ENCODE measurements around the gene TAPBPL. TPM values are rescaled to one million over a fixed set of nuclear protein-coding genes. Genes with fewer than 3 reads are reported as not detected.
"Not testable (repeated sequence)": the region's sequence is repeated elsewhere in the genome, so short reads cannot be mapped to it uniquely, and the experiment has no call there.

The TAPBPL gene
- total RNA-seq, 1 donor = 13.8 TPM

DNA sequence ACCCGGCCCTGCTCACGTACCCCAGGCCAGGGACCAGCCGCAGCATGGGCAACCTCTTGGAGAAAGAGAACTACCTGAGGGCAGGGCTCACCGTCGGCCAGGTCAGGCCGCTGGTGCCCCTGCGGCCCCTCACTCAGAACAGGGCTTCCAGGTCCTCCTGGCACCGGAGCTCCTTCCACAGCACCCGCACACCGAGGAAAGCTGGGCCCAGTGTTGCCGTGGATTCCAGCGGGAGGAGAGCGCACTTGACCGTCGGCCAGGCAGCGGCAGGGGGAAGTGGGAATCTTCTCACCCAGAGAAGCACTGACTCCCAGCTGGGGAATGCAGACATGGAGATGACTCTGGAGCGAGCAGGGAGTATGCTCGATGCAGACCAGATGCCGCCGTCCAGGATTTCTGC is 26.6 kb downstream of the TAPBPL start:
- TF ChIP-seq, protein P1, sequence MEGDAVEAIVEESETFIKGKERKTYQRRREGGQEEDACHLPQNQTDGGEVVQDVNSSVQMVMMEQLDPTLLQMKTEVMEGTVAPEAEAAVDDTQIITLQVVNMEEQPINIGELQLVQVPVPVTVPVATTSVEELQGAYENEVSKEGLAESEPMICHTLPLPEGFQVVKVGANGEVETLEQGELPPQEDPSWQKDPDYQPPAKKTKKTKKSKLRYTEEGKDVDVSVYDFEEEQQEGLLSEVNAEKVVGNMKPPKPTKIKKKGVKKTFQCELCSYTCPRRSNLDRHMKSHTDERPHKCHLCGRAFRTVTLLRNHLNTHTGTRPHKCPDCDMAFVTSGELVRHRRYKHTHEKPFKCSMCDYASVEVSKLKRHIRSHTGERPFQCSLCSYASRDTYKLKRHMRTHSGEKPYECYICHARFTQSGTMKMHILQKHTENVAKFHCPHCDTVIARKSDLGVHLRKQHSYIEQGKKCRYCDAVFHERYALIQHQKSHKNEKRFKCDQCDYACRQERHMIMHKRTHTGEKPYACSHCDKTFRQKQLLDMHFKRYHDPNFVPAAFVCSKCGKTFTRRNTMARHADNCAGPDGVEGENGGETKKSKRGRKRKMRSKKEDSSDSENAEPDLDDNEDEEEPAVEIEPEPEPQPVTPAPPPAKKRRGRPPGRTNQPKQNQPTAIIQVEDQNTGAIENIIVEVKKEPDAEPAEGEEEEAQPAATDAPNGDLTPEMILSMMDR (IDR thresholded peaks at IDR 0.05; ENCODE audit: extremely low read depth, low read depth, low read length) = no peak
- no peaks in the 10 kb centered on the region for H3K79me2 ChIP-seq (ENCODE audit: insufficient read depth, low read length)
- H4K20me1 ChIP-seq (ENCODE audit: insufficient read depth, low read length) = no peaks in the 10 kb centered on the region
- H3K4me3 ChIP-seq (ENCODE audit: insufficient read depth, low read length) = no peak overlapping the region
- H2AFZ ChIP-seq (ENCODE audit: low read length) = no peak overlapping the region
- no peak overlapping the region for H3K27ac ChIP-seq (ENCODE audit: low read depth, low read length)
- no peak for DNase-seq (ENCODE audit: insufficient read length, low spot score, missing footprints)
- no peaks in the 10 kb centered on the region for H3K36me3 ChIP-seq (ENCODE audit: insufficient read depth, low read length)
- H3K9me3 ChIP-seq (ENCODE audit: low read depth, low read length) = no peaks in the 10 kb centered on the region
- H3K27me3 ChIP-seq (ENCODE audit: insufficient read depth, low read length) = peaks cover 5% of the 10 kb centered on the region
- no peak overlapping the region for H3K4me2 ChIP-seq (ENCODE audit: insufficient read depth, low read length)
- H3K4me1 ChIP-seq (ENCODE audit: insufficient read depth, low read length) = peaks cover 6% of the 10 kb centered on the region

GRCh38 chr12:6488240-6488639 is 36.4 kb downstream of the TAPBPL start:
- no peak overlapping the region for H2AFZ ChIP-seq (ENCODE audit: low read length)
- peaks cover 13% of the 10 kb centered on the region for H3K79me2 ChIP-seq (ENCODE audit: insufficient read depth, low read length)
- H3K36me3 ChIP-seq (ENCODE audit: insufficient read depth, low read length) = peaks cover 10% of the 10 kb centered on the region
- no peak overlapping the region for H3K27ac ChIP-seq (ENCODE audit: low read depth, low read length)
- DNase-seq (ENCODE audit: insufficient read length, low spot score, missing footprints) = no peak
- H4K20me1 ChIP-seq (ENCODE audit: insufficient read depth, low read length) = no peaks in the 10 kb centered on the region
- H3K27me3 ChIP-seq (ENCODE audit: insufficient read depth, low read length) = no peaks in the 10 kb centered on the region
- H3K4me2 ChIP-seq (ENCODE audit: insufficient read depth, low read length) = no peak overlapping the region
- TF ChIP-seq, protein P1 (IDR thresholded peaks at IDR 0.05; ENCODE audit: extremely low read depth, low read depth, low read length) = no peak
- no peak overlapping the region for H3K4me3 ChIP-seq (ENCODE audit: insufficient read depth, low read length)
- H3K9me3 ChIP-seq (ENCODE audit: low read depth, low read length) = no peaks in the 10 kb centered on the region
- H3K4me1 ChIP-seq (ENCODE audit: insufficient read depth, low read length) = peaks cover 8% of the 10 kb centered on the region

DNA sequence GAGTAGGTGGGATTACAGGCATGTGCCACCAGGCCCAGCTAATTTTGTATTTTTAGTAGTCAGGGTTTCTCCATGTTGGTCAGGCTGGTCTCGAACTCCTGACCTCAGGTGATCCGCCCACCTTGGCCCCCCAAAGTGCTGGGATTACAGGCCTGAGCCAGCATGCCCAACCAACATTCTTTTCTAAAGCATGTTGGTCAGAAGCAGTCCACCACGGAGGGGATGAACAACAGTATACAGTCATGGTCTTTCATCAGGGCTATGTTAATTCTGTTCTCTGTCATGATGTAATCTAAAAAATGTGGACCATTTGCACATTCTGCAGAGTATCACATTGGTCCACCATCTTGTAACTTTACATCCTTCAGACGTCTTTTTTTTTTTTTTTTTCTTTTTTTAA is 37.6 kb downstream of the TAPBPL start:
- Histone ChIP-seq H3K4me1 (ENCODE audit: insufficient read depth, low read length) (peaks cover 10% of the 10 kb centered on the region), H3K4me2 (ENCODE audit: insufficient read depth, low read length) (no peak overlapping the region), H3K27ac (ENCODE audit: low read depth, low read length) (no peak overlapping the region), H3K36me3 (ENCODE audit: insufficient read depth, low read length) (peaks cover 10% of the 10 kb centered on the region), H3K27me3 (ENCODE audit: insufficient read depth, low read length) (no peaks in the 10 kb centered on the region), H3K79me2 (ENCODE audit: insufficient read depth, low read length) (peaks cover 16% of the 10 kb centered on the region), H3K9me3 (ENCODE audit: low read depth, low read length) (no peaks in the 10 kb centered on the region), H4K20me1 (ENCODE audit: insufficient read depth, low read length) (no peaks in the 10 kb centered on the region), H2AFZ (ENCODE audit: low read length) (no peak overlapping the region), H3K4me3 (ENCODE audit: insufficient read depth, low read length) (no peak overlapping the region)
- DNase-seq (ENCODE audit: insufficient read length, low spot score, missing footprints) = no peak
- TF ChIP-seq, protein P1 (IDR thresholded peaks at IDR 0.05; ENCODE audit: extremely low read depth, low read depth, low read length) = no peak

- not testable (repeated sequence) for H3K4me2 ChIP-seq (ENCODE audit: insufficient read depth, low read length); H3K27ac ChIP-seq (ENCODE audit: low read depth, low read length); DNase-seq (ENCODE audit: insufficient read length, low spot score, missing footprints); H3K27me3 ChIP-seq (ENCODE audit: insufficient read depth, low read length); H2AFZ ChIP-seq (ENCODE audit: low read length); H3K4me3 ChIP-seq (ENCODE audit: insufficient read depth, low read length); H3K9me3 ChIP-seq (ENCODE audit: low read depth, low read length); H4K20me1 ChIP-seq (ENCODE audit: insufficient read depth, low read length)
- H3K36me3 ChIP-seq (ENCODE audit: insufficient read depth, low read length) = peaks cover 10% of the 10 kb centered on the region
- H3K4me1 ChIP-seq (ENCODE audit: insufficient read depth, low read length) = peaks cover 21% of the 10 kb centered on the region
- peaks cover 28% of the 10 kb centered on the region for H3K79me2 ChIP-seq (ENCODE audit: insufficient read depth, low read length)
Observed at GRCh38 chr12:6490673-6491072, 38.8 kb downstream of the TAPBPL start.
